NCI-H146 treated with DMSO at 0.1 percent for 48 hours (cell line): ENCODE data around the gene HTR6.
"Not testable (repeated sequence)": the region's sequence is repeated elsewhere in the genome, so short reads cannot be mapped to it uniquely, and the experiment has no call there.

Experiments used
- DNase-seq: peaks from one replicate; lab custom pipeline; 2025; ENCODE audit not compliant: unreplicated experiment; lab: John Stamatoyannopoulos, UW

Gene HTR6

GRCh38 chr1:19637606-19638005 lies 27.1 kb upstream of the HTR6 start:
- DNase-seq, result no peak

- not testable (repeated sequence) for DNase-seq
Measured at GRCh38 chr1:19639228-19639627, 25.4 kb upstream of the HTR6 start.

- no peak for DNase-seq
Measured at GRCh38 chr1:19639999-19640362, 24.7 kb upstream of the HTR6 start.

- no peak for DNase-seq
Measured at GRCh38 chr1:19640363-19641316, 24.0 kb upstream of the HTR6 start.

- DNase-seq, result no peak
Measured at GRCh38 chr1:19643121-19643520, 21.6 kb upstream of the HTR6 start.

- no peak for DNase-seq
Measured at GRCh38 chr1:19643602-19644394, 20.9 kb upstream of the HTR6 start, which contains the start of gene NBL1. Gene NBL1 (plus strand): TSS chr1:19644311. CDS start chr1:19655031, 10,720 bp downstream.

- no peak for DNase-seq
Measured at GRCh38 chr1:19644395-19644680, 20.3 kb upstream of the HTR6 start.

- no peak for DNase-seq
Measured at GRCh38 chr1:19644681-19645410, 19.8 kb upstream of the HTR6 start.

GRCh38 chr1:19645411-19646251 lies 19.0 kb upstream of the HTR6 start:
- DNase-seq, result no peak

GRCh38 chr1:19646377-19647319 lies 18.0 kb upstream of the HTR6 start:
- no peak for DNase-seq

GRCh38 chr1:19647643-19648042 lies 17.0 kb upstream of the HTR6 start:
- no peak for DNase-seq

- no peak for DNase-seq
Measured at GRCh38 chr1:19648239-19648638, 16.4 kb upstream of the HTR6 start.

GRCh38 chr1:19648689-19649088 lies 16.0 kb upstream of the HTR6 start:
- DNase-seq, result no peak

- no peak for DNase-seq
Measured at GRCh38 chr1:19650416-19651140, 14.1 kb upstream of the HTR6 start.

- no peak for DNase-seq
Measured at GRCh38 chr1:19651141-19651737, 13.4 kb upstream of the HTR6 start.

- no peak for DNase-seq
Measured at GRCh38 chr1:19654386-19654785, 10.3 kb upstream of the HTR6 start.

- DNase-seq, result no peak
Measured at GRCh38 chr1:19654886-19655717, 9.6 kb upstream of the HTR6 start.

- no peak for DNase-seq
Measured at GRCh38 chr1:19655718-19656080, 9.0 kb upstream of the HTR6 start.
